KMS-11 (cell line): Measurements from ENCODE around the gene HTR3E.

Source experiments
- H2AFZ ChIP-seq: fragments of 200-600 bp; sonication (generic); 2 replicates; pipeline ENCODE4 v1.6.1; 2016; ENCODE audit warnings: antibody characterized with exemption, mixed run types, low read depth
- H3K27ac ChIP-seq: fragments of 200-600 bp; sonication (generic); 2 replicates; pipeline ENCODE4 v1.6.1; 2016; ENCODE audit warnings: mild to moderate bottlenecking, mixed run types
- H3K27me3 ChIP-seq: fragments of 200-600 bp; sonication (generic); 2 replicates; pipeline ENCODE4 v1.6.1; 2017; ENCODE audit warnings: mild to moderate bottlenecking, low read depth, mixed run types, moderate library complexity; ENCODE audit not compliant: insufficient read depth
- H3K36me3 ChIP-seq: fragments of 200-600 bp; sonication (generic); 2 replicates; pipeline ENCODE4 v1.6.1; 2017; ENCODE audit warnings: mild to moderate bottlenecking, mixed run types; ENCODE audit not compliant: insufficient read depth
- H3K4me1 ChIP-seq: fragments of 200-600 bp; sonication (generic); 2 replicates; pipeline ENCODE4 v1.6.1; 2016; ENCODE audit warnings: mild to moderate bottlenecking, low read depth, mixed run types; ENCODE audit not compliant: poor library complexity, severe bottlenecking
- H3K4me2 ChIP-seq: fragments of 200-600 bp; sonication (generic); 2 replicates; pipeline ENCODE4 v1.7.0; 2016; ENCODE audit warnings: mild to moderate bottlenecking, mixed run types
- H3K4me3 ChIP-seq: fragments of 200-600 bp; sonication (generic); IDR thresholded peaks from 2 replicates; pipeline ENCODE4 v1.6.1; 2017; ENCODE audit warnings: low read depth, low read length, mixed read lengths; ENCODE audit not compliant: insufficient read depth
- H3K79me2 ChIP-seq: fragments of 200-600 bp; sonication (generic); 2 replicates; pipeline ENCODE4 v1.6.1; 2016; ENCODE audit warnings: low read depth, mixed run types; ENCODE audit not compliant: insufficient read depth
- H3K9ac ChIP-seq: fragments of 200-600 bp; sonication (generic); 2 replicates; pipeline ENCODE4 v1.6.1; 2016; ENCODE audit warnings: mild to moderate bottlenecking, mixed run types
- H4K20me1 ChIP-seq: fragments of 200-600 bp; sonication (generic); 2 replicates; pipeline ENCODE4 v1.6.1; 2016; ENCODE audit warnings: mild to moderate bottlenecking, mixed run types; ENCODE audit not compliant: insufficient read depth
- CTCF ChIP-seq: fragments of 200-600 bp; sonication (generic); conservative IDR thresholded peaks from 2 replicates; pipeline ENCODE4 v1.6.1; 2017; ENCODE audit warnings: low read depth, mild to moderate bottlenecking, antibody characterized with exemption, low read length, moderate library complexity, mixed read lengths

The HTR3E gene

DNA sequence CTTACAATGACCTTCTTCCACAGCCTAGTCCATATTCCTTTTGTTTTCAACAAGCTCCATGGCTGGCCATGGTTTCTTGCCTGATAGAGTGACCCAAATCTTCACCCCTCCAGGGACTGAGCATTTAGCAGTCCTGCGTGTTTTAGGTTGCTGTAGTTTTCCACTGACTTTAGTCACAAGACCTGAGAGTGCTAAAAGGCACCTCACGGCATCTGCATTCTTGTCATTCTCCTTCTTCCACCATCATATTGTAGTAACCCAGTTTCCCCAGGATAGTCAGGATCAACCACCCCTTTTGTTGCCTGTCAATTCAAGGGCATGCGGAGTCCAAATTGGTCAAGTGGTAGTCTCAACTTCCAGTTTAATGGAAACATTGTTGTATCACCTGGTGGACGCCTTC is 23.2 kb upstream of the HTR3E start:
- H3K27ac ChIP-seq = no peak overlapping the region
- TF ChIP-seq CTCF = no peak
- no peaks in the 10 kb centered on the region for H3K36me3 ChIP-seq
- H3K4me1 ChIP-seq = no peaks in the 10 kb centered on the region
- H2AFZ ChIP-seq = no peak overlapping the region
- H3K27me3 ChIP-seq = no peaks in the 10 kb centered on the region
- no peaks in the 10 kb centered on the region for H4K20me1 ChIP-seq
- no peaks in the 10 kb centered on the region for H3K79me2 ChIP-seq
- no peak overlapping the region for H3K4me3 ChIP-seq
- no peak overlapping the region for H3K4me2 ChIP-seq
- no peak overlapping the region for H3K9ac ChIP-seq

GRCh38 chr3:184075901-184076300 is 21.0 kb upstream of the HTR3E start:
- Histone ChIP-seq H2AFZ (no peak overlapping the region), H3K4me1 (no peaks in the 10 kb centered on the region), H3K9ac (no peak overlapping the region), H3K36me3 (no peaks in the 10 kb centered on the region), H3K4me3 (no peak overlapping the region), H3K27me3 (no peaks in the 10 kb centered on the region), H3K27ac (no peak overlapping the region), H3K4me2 (no peak overlapping the region), H4K20me1 (no peaks in the 10 kb centered on the region), H3K79me2 (no peaks in the 10 kb centered on the region)
- no peak for TF ChIP-seq CTCF

- no peak for TF ChIP-seq CTCF
- Histone ChIP-seq H3K36me3 (no peaks in the 10 kb centered on the region), H3K4me3 (no peak overlapping the region), H3K4me1 (no peaks in the 10 kb centered on the region), H4K20me1 (no peaks in the 10 kb centered on the region), H3K27me3 (no peaks in the 10 kb centered on the region), H2AFZ (no peak overlapping the region), H3K4me2 (no peak overlapping the region), H3K27ac (no peak overlapping the region), H3K9ac (no peak overlapping the region), H3K79me2 (no peaks in the 10 kb centered on the region)
Measured at GRCh38 chr3:184077881-184078280, 19.0 kb upstream of the HTR3E start.

DNA sequence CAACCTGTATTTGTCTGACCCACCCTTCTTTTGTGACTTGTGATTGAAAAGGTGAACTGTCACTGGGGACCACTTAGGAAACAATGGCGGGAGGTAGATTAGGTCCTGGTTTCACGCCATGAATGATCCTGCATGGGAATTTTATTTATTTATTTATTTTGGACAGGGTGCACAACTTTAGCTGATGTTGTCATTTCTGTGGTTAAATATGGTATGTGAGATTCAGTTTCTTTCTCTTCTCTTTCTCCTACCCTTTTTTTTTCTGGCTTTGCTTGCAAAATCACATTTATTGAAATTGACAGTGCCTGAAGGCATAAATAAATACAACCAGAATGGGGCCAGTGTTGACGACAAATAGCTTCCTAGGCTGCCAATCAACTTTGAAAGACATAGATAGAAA is 18.0 kb upstream of the HTR3E start:
- Histone ChIP-seq H3K27me3 (no peaks in the 10 kb centered on the region), H3K4me1 (no peaks in the 10 kb centered on the region), H3K9ac (no peak overlapping the region), H3K4me2 (no peak overlapping the region), H3K27ac (no peak overlapping the region), H3K36me3 (no peaks in the 10 kb centered on the region), H3K79me2 (no peaks in the 10 kb centered on the region), H3K4me3 (no peak overlapping the region), H2AFZ (no peak overlapping the region), H4K20me1 (no peaks in the 10 kb centered on the region)
- no peak for TF ChIP-seq CTCF
